ENCODE data around the gene DCAF5.

DCAF5 gene

GRCh38 chr14:69137843-69138535 is 14.9 kb downstream of the DCAF5 start:
- Histone ChIP-seq H4K20me1 (ENCODE audit: insufficient read depth, low read length, poor library complexity, severe bottlenecking) (peaks cover 45% of the 10 kb centered on the region), H3K9me3 (ENCODE audit: insufficient read depth, low read depth, low read length) (no peaks in the 10 kb centered on the region), H3K27me3 (ENCODE audit: insufficient read depth, low read length, poor library complexity, severe bottlenecking) (no peaks in the 10 kb centered on the region), H2AFZ (ENCODE audit: low read length) (no peak overlapping the region), H3K9ac (ENCODE audit: low read depth, low read length, poor library complexity, severe bottlenecking) (no peak overlapping the region), H3K4me3 (ENCODE audit: low read length, poor library complexity, severe bottlenecking) (no peak overlapping the region), H3F3A (ENCODE audit: low read depth) (no peaks in the 10 kb centered on the region), H3K36me3 (ENCODE audit: insufficient read depth, low read length) (peaks cover 10% of the 10 kb centered on the region; the same call in 1 of the 2 replicates), H3K9me2 (replicated peaks; ENCODE audit: low read depth, low read length) (no peaks in the 10 kb centered on the region), H3K79me2 (ENCODE audit: insufficient read depth, low read length) (peaks cover 94% of the 10 kb centered on the region), H3K4me2 (ENCODE audit: low read depth, low read length, poor library complexity, severe bottlenecking) (no peak overlapping the region), H3K4me1 (ENCODE audit: insufficient read depth, low read length, poor library complexity, severe bottlenecking) (peaks cover 17% of the 10 kb centered on the region)
- TF ChIP-seq CTCF (conservative IDR thresholded peaks at IDR 0.05; ENCODE audit: low read length) (no peak), EZH2phosphoT487 (IDR thresholded peaks at IDR 0.05; ENCODE audit: borderline replicate concordance) (no peak)

GRCh38 chr14:69137416-69137815 is 15.5 kb downstream of the DCAF5 start:
- no peaks in the 10 kb centered on the region for H3K9me3 ChIP-seq (ENCODE audit: insufficient read depth, low read depth, low read length)
- no peaks in the 10 kb centered on the region for H3K9me2 ChIP-seq (replicated peaks; ENCODE audit: low read depth, low read length)
- no peak overlapping the region for H2AFZ ChIP-seq (ENCODE audit: low read length)
- H4K20me1 ChIP-seq (ENCODE audit: insufficient read depth, low read length, poor library complexity, severe bottlenecking) = peaks cover 44% of the 10 kb centered on the region
- peaks cover 17% of the 10 kb centered on the region for H3K4me1 ChIP-seq (ENCODE audit: insufficient read depth, low read length, poor library complexity, severe bottlenecking)
- peaks cover 7% of the 10 kb centered on the region; the same call in 1 of the 2 replicates for H3K36me3 ChIP-seq (ENCODE audit: insufficient read depth, low read length)
- H3K9ac ChIP-seq (ENCODE audit: low read depth, low read length, poor library complexity, severe bottlenecking) = no peak overlapping the region
- H3K4me2 ChIP-seq (ENCODE audit: low read depth, low read length, poor library complexity, severe bottlenecking) = no peak overlapping the region
- H3K4me3 ChIP-seq (ENCODE audit: low read length, poor library complexity, severe bottlenecking) = no peak overlapping the region
- H3F3A ChIP-seq (ENCODE audit: low read depth) = no peaks in the 10 kb centered on the region
- no peaks in the 10 kb centered on the region for H3K27me3 ChIP-seq (ENCODE audit: insufficient read depth, low read length, poor library complexity, severe bottlenecking)
- peaks cover 94% of the 10 kb centered on the region for H3K79me2 ChIP-seq (ENCODE audit: insufficient read depth, low read length)
- TF ChIP-seq EZH2phosphoT487 (IDR thresholded peaks at IDR 0.05; ENCODE audit: borderline replicate concordance) = no peak
- TF ChIP-seq CTCF (conservative IDR thresholded peaks at IDR 0.05; ENCODE audit: low read length) = no peak

GRCh38 chr14:69135133-69135532 is 17.8 kb downstream of the DCAF5 start:
- Histone ChIP-seq H3K36me3 (ENCODE audit: insufficient read depth, low read length) (peaks cover 7% of the 10 kb centered on the region; the same call in 1 of the 2 replicates), H3K4me3 (ENCODE audit: low read length, poor library complexity, severe bottlenecking) (no peak overlapping the region), H3K9me2 (replicated peaks; ENCODE audit: low read depth, low read length) (no peaks in the 10 kb centered on the region), H3K9me3 (ENCODE audit: insufficient read depth, low read depth, low read length) (no peaks in the 10 kb centered on the region), H4K20me1 (ENCODE audit: insufficient read depth, low read length, poor library complexity, severe bottlenecking) (peaks cover 41% of the 10 kb centered on the region), H3K4me2 (ENCODE audit: low read depth, low read length, poor library complexity, severe bottlenecking) (no peak overlapping the region), H2AFZ (ENCODE audit: low read length) (no peak overlapping the region), H3K4me1 (ENCODE audit: insufficient read depth, low read length, poor library complexity, severe bottlenecking) (peaks cover 18% of the 10 kb centered on the region), H3K79me2 (ENCODE audit: insufficient read depth, low read length) (peaks cover 98% of the 10 kb centered on the region), H3K27me3 (ENCODE audit: insufficient read depth, low read length, poor library complexity, severe bottlenecking) (no peaks in the 10 kb centered on the region), H3F3A (ENCODE audit: low read depth) (no peaks in the 10 kb centered on the region), H3K9ac (ENCODE audit: low read depth, low read length, poor library complexity, severe bottlenecking) (no peak overlapping the region)
- TF ChIP-seq EZH2phosphoT487 (IDR thresholded peaks at IDR 0.05; ENCODE audit: borderline replicate concordance) (no peak), CTCF (conservative IDR thresholded peaks at IDR 0.05; ENCODE audit: low read length) (no peak)
